GM23248 (cell line): ENCODE data around the gene DLG1.

Experiments used
- EZH2 ChIP-seq: fragments of 200-600 bp; sonication (generic); IDR thresholded peaks from 2 replicates; pipeline ENCODE4 v1.6.1; 2018; ENCODE audit warnings: antibody characterized with exemption, mild to moderate bottlenecking; ENCODE audit not compliant: insufficient read depth, poor library complexity, severe bottlenecking
- EZH2phosphoT487 ChIP-seq: fragments of 200-600 bp; sonication (generic); IDR thresholded peaks from 2 replicates; pipeline ENCODE4 v1.6.1; 2018; ENCODE audit warnings: antibody characterized with exemption, moderate library complexity, mild to moderate bottlenecking, low read depth; ENCODE audit not compliant: insufficient read depth

DNA sequence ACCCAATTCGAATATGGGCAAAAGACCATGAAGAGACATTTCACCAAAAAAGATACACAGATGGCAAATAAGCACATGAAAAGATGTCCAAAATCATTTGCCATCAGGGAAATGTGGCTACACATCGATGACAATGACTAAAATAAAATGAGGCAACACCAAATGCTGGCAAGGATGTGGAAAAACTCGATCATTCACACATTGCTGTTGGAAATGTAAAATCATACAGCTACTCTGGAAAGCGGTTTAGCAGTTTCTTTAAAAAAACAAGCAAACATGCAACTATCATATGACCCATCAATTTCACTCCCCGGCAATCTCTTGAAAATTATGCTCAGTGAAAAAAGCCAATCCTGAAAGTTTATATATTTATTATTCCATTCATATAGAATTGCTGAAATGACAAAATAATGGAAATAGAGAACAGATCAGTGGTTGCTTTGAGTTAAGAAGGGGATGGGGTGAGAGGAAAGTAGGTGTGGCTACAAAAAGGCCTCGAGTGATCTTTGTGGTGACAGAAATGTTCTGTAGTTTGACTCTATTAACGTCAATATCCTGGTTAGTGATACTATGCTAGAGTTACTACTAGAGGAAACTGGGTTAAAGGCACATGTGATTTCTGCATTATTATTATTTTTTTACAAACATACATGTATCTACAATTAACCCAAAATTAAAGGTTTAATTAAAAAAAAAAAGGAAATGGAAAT is 45.0 kb downstream of the DLG1 start:
- TF ChIP-seq EZH2 (no peak), EZH2phosphoT487 (no peak)
